Measurements from ENCODE around the gene KCNK7.

DNA sequence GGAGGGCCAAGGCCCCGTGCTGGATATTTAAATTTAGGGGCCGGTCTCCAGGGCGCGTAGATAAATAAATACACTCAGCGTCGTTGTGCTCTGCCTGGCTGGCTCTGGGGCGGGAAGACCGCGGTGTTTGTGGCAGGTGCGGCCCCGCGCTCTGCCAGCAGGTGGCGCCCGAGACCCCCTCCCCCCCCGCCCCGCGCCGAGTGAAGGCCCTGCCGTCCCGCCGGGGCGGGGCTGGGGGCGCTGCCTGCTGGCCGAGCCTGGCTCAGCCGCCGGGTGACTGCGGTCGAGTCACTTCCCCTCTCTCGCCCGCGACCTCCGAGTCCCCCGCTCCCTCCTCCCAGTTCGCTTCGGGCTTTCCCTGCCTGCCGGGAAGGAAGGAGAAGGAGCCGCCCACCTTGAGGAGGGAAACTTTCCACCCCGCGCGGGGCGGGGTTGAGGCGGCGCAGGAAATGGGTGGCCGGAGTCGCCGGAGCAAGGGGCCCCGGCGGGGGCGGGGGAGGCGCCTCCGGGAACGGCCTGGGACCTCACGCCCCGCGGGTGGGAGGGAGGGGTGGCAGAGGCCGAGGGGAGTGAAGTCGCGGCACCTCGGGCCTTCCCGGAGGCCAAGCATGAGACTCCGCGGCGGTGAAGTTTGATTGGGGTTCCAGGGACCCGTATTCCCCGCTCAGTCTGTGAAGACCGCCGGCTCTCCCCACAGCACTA lies 21.3 kb downstream of the KCNK7 start:
- TF ChIP-seq, protein P1, sequence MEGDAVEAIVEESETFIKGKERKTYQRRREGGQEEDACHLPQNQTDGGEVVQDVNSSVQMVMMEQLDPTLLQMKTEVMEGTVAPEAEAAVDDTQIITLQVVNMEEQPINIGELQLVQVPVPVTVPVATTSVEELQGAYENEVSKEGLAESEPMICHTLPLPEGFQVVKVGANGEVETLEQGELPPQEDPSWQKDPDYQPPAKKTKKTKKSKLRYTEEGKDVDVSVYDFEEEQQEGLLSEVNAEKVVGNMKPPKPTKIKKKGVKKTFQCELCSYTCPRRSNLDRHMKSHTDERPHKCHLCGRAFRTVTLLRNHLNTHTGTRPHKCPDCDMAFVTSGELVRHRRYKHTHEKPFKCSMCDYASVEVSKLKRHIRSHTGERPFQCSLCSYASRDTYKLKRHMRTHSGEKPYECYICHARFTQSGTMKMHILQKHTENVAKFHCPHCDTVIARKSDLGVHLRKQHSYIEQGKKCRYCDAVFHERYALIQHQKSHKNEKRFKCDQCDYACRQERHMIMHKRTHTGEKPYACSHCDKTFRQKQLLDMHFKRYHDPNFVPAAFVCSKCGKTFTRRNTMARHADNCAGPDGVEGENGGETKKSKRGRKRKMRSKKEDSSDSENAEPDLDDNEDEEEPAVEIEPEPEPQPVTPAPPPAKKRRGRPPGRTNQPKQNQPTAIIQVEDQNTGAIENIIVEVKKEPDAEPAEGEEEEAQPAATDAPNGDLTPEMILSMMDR (IDR thresholded peaks at IDR 0.05): peak; percentile 59
- no peak for TF ChIP-seq GATA2 (CRISPR knock-in tag; IDR thresholded peaks at IDR 0.05)
- no peak for TF ChIP-seq EP300 (IDR thresholded peaks at IDR 0.05; ENCODE audit: borderline replicate concordance in 1 of 2, low read depth in 1 of 2, low read length in 1 of 2)
- no peak; the same call in 1 of the 2 replicates for TF ChIP-seq RXRA (IDR thresholded peaks at IDR 0.05; ENCODE audit: borderline replicate concordance, low read depth)
- TF ChIP-seq YY1 (IDR thresholded peaks at IDR 0.05; ENCODE audit: low read depth): no peak
- no peak for TF ChIP-seq POLR2AphosphoS5 (IDR thresholded peaks at IDR 0.05; ENCODE audit: low read depth, low read length)
- TF ChIP-seq TEAD4 (IDR thresholded peaks at IDR 0.05; ENCODE audit: borderline replicate concordance, insufficient read depth): no peak
- TF ChIP-seq FOXJ3 (CRISPR knock-in tag; IDR thresholded peaks at IDR 0.05): no peak
- no peak for TF ChIP-seq EZH2phosphoT487 (IDR thresholded peaks at IDR 0.05; ENCODE audit: borderline replicate concordance, low read depth)
- TF ChIP-seq, protein P2, sequence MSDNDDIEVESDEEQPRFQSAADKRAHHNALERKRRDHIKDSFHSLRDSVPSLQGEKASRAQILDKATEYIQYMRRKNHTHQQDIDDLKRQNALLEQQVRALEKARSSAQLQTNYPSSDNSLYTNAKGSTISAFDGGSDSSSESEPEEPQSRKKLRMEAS (IDR thresholded peaks at IDR 0.05; ENCODE audit: low read depth): no peak
- 0 out of 2 replicates have a peak, but pooled peaks have one; percentile 32 for TF ChIP-seq SMC3 (IDR thresholded peaks at IDR 0.05; ENCODE audit: low read depth, low read length)
- no peak for TF ChIP-seq RFX5 (IDR thresholded peaks at IDR 0.05; ENCODE audit: low read length)
- TF ChIP-seq RAD21 (IDR thresholded peaks at IDR 0.05; ENCODE audit: low read length): peak; percentile 26; the same call in 1 of the 2 replicates
- no peak for TF ChIP-seq GABPA (IDR thresholded peaks at IDR 0.05; ENCODE audit: low read depth)

All from SK-N-SH (cell line).